HG02885 (cell line): ENCODE measurements around the gene EXT2.

Source experiments
- ATAC-seq: cut with Tn5 transposase; IDR thresholded peaks from one replicate; pipeline ENCODE4 v1.9.1; 2021; ENCODE audit warnings: mild to moderate bottlenecking; ENCODE audit not compliant: unreplicated experiment, poor library complexity

EXT2 gene

DNA sequence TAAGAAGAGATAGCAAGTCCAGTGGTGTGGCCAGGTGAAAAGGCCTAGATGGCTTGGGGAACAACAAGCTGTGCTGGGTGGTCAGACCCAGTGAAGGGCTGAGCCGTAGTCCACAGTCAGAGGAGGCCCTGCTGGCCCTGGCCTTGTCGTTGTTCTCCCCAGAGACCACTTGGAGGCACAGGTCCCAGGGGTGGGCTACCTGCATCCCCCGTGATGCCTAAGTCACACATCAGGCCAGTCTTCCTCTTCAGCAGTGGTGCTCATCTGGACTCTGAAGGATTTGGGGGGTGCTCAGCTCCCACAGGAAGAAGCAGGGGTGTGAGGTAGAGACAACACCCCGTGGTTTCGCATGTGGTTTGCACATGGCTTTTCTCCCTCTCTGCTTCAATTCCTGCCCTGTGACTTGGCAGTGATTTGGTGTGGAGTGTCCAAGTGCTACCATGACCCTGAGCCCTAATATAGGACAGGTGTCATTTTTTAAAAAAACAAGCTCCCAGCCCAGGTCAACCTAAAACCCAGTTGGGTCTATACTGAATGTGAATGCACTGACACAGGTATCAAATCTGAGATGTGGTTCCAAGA is 163.5 kb downstream of the EXT2 start:
- ATAC-seq: no peak

DNA sequence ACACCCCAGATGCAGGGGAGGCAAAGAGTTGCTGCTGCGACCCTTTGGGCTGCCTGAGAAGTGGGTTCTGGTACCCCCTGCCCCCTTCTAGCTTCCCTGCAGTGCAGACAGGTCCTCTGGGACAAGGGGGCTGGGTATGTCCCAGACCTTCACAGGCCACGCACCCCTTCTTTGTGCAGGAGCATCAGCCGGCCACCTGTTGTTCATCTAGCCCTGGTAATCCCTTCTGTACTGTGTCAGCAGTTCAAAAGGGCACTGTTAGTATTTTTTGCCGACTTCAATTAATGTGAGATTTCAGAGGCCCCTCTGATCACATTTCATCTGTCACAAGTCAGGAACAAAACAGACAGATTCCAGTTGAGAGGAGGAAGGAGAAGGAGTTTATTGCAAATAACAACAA is 164.6 kb downstream of the EXT2 start:
- no peak for ATAC-seq

DNA sequence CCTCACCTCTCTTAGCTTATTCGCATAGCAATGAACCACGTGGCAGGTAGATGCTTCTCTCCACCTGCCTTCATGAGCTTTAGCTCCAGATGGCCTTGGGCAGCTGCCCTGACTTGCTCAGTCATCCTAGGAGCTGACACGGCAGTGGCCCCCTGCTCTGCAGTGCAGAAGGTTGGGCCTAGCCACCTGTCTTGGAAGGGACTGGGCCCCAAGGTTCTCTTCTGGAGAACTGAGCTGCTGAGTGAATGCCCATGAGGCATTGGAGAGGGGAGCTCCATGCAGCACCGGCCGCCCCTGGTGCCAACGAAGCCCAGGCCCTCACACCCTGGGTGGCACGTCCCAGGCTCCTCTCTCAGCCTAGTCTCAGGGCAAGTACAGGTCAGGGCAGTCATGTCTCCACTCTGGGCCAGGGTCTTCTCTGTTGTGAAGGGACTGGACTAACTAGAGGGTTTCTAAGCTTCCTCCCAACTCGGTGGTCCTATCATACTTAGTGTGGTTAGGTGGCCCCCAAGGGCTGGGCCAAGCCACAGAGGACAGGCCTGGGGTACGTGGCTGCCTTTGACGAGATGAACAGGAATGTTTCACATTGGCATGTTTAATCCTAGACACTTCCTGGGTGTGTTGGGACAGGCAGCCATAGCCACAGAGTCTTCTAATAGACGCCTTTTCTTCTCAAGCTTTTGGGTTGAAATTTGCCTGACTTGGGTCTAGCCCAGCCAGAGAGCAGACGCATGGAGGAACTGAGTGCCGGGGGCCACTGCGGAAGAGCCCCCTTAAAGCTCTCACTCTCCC is 166.5 kb downstream of the EXT2 start:
- ATAC-seq: no peak

DNA sequence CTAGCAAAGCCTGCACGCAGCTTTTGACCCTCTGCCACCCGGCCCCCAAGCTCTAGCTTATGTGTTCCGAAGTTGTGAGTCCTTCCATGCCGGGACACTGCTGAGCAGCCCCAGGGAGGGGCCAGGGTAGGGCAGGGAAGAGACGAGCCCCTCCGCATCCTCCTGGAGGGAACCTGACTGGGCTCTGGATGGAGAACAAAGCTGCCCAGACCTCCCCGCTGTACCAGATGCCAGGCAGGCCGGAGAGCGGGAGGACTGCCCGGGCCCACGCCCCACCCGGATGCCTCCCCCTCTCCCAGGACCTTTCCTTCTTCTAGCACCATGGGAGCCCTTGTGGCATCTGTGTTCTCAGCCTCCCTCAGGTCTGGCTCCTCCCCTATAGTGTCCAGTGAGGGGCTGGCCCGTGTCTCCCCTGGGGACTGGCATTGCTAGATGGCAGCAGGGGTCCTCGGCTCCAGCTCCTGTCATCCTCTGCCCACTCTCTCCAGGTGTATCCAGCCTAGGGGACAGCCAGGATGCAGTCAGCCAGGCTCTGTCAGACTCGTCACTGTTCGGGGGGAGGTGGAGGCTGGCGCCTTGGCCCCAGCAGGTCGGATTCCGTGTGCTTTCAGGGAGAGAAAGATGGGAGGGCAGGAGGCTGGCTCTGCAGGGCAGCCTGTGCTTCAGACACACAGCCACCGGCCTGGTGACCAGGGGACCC is 168.4 kb downstream of the EXT2 start:
- ATAC-seq: no peak

DNA sequence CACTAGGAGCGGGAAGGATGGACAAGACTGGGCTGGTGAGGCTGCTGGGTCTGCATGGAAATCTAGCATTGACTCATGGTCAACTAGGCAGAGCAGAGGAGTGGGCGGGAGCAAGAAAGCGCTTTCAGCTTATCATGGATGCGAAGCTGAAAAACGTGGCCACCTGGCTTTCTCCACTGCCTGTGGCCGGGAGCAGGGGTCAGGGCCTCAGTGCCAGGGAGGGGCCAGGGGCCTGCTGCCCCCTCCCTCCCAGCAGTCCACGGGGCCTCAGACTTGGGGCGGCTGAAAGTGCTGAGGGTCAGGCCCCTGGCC is 168.9 kb downstream of the EXT2 start:
- ATAC-seq: no peak

DNA sequence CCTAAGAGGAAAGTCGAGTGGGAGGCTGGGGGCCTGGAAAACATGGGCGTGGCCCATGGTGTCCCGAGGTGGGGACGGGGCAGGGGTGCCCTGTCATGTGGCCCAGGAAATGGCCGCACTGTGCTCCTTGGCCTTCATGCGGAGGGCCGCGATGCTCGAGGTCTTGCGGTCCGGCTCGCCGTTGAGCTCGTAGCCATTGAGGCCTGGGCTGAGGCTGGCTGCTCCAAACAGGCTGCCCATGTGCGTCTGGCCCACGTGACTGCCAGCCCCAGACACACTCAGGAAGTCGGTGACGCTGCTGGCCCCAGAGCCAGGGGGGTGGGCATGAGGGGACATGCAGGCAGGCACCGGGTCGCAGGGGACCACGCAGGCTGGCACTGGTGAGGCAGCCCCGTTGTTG is 169.3 kb downstream of the EXT2 start:
- ATAC-seq: no peak

DNA sequence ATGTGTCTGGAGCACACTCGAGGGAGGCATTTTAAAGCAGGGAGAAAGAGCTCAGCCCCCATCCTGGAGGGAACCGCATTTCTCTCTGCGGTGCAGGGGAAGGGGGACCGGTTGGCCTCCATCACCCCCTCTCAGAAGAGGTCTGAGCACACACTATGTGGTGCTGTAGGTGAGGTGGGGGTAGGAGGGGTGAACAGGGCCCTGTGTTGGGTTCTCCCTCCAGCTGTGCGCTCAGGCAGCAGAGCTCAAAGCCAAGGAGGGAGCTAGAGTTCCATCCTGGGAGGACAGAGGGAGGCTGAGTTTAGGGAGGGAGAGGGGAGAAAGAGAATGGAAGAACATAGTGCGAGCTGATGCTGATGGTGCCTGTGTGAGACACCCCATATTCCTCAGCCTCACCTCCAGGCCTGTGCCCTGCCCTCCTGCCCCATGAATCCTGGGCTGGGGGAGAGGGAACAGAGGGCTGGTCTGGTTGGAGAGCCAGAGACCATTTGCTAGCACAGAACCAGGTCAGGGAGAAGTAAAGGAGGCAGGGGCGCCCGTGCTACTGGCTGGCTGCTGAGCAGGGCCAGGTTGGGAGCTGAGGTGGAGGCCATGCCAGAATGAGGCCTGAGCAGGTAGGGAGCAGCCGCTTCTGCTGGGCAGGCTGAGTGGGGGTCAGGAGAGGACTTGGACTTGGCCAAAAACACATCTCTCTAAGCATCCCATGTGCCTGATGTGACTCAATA is 170.7 kb downstream of the EXT2 start:
- ATAC-seq: no peak

DNA sequence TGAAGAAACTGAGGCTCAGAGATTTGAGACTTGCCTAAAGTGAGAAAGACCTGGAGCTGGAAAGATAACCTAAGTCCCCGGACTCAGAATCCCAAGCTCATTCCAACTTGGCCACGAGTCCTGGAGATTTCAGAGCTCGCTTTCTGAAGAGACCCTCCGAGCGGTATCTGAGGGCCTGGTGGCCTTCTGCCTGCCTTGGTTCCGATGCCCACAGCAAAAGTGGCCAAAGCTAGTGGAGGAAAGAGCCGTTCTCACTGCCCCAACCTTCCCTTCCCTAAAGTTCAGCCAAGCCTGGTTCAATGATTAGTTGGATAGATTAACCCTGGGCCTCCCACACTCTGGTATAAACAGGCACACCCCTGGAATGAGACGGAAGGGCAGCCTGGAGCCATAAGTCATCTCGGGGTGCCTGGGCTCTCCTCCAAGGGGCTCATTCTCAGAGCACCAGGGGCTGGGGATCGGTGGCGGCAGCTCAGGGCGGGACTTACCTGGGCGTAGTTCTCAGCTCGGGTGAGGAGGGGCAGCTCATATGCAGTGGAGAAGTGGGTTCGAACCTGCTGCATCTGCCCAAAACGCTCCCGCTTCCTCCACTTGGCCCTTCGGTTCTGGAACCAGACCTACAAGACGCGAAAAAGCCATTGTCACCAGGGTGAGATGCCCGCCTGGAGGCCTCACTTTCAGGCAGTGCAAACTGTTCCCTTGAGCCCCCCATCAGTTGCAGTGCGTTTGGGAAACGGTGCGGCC is 171.7 kb downstream of the EXT2 start:
- no peak for ATAC-seq

DNA sequence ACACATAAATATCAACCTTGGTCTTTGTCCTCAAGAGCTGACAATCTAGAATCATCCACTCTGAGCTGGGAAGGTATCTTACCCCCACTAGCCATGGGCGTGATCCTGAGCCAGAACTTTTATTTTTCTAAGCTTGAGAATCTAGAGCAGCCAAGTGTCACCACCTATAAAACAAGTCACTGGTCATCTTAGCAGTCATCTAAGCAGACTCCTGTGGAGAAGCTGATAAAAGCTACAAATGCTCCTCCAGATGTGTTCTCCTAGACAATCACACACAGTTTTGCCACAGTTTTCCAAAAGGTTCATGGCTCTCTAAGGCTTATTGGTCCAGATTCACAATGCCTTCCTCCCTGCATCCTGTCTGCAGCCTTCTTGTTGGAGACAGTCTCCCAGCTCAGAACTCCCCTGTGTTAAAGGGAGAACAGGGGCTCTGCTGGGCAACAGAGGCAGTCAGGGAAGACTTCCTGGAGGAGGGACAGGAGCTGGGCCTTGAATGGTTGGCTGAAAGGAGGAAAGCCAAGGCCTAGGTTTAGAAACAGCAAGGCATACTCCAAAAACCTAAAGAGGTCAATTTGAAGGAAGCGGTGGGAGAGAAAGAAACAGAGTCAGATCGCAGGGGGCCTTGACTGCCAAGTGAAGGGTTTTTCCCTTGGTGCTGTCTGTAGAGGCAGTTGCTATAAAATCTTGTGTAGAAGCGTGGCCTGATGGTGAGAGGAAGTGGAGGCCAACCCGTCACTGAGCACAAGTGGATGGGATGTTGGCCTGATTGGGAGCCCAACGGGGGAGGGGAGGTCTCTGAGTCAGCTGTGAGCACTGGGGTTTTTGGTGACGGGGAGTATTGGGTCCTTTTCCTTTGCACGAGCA is 172.5 kb downstream of the EXT2 start:
- ATAC-seq: no peak

DNA sequence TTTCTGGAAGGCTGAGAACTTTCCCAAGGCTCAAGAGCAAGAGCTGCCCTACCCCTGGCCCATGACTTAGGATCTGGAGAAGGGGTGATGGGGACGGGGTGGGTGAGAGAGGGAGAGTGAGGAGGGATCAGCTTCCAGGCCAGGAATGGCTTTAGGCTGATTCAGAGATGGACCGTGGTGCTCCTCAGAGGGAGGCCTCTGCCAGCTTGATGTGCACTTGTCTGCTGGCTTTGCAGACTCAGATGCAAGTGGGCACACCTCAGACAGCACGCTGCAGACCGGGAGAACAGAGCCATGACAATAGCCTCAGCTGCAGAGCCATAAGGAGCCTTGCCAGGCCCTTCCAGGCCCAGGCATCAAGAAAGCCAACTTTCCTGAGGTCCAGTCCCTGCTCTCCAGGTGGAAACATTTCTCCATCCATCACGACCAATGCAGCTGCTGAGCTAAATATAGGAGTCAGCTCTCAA is 173.2 kb downstream of the EXT2 start:
- ATAC-seq: no peak

DNA sequence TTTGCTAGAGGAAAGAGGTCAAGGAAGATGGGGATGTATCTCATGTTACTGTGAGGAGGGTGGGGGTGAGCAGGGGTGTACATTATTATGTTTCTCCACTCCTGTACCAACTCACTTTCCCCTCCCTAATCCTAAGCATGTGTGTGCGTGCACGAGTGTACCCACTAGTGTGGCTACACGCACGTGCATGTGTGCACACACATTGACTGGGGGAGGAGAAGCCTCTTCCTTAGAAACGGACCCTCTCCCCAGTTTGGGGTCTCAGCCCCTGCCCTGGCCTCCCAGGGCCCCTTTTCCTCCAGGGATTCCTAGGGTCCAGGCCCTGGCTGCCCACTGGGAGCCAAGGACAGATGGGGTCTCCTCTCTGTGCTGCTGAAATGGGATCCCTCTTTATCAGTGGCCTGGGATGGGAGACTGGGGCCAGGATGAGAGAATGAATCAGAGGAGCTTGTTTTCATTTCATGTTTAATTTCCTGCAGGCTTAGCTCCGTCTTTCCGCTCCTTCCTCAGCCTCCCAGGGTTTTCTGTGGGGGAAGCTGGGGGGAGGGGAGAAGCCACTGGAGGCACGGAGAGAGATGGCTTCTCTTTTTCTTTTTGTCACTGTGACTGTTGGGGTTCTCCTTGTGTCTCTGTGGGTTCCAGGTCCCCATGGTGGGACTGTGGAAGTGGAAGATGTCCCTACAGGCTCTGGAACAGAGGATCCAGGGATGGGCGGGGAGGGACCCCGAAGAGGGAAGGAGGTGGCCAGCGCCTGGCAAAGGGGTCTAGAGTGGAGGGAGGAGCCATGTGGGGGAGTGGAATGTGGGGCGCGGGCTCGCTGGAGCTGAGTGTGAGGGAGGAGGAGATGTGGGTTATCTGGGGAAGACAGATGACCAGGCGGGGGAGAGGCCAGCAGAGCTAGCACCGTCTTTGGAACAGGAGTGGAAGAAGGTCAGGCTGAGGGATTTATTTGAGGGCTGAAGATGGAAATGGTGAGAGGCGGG is 174.2 kb downstream of the EXT2 start:
- no peak for ATAC-seq

DNA sequence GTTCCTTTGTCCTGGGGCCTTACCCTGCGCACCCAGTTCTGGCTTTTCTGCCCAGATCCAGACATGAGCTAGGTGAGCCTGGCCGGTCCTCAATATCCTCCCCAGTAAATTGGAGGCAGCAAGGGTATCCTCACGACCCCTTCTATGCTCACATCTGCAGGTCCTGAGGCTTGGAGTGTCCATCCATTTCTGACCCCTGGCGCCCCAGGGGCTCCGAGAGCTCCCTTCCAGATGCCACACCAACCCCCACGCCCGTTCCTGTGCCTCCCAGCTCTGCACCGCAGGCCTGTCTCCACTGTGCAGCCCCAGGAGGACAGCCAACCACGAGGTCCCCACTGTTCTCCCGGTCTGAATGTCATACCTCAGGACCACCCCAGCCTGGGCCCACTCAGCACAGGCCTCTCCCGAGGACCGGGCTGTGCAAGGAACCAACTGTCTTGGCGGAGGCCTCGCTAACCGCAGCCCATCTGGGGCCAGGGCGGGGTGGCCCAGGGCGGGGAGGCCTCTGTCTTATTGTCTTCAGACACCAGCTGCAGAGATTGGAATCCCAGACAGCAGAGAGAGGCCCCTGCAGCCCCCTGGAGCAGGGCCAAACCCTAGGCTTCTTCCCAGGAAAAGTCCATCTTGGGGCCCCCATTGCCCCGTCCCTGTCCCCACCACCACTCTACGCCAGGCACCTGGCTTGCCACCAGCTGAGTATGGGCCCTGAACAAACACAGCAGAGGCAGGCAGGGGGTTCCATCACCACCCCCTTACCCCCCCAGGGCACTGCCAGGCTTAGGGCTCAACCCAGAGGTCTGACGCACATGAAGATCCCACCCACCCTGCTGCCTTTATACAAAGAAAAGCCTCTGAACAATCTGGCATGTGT is 175.2 kb downstream of the EXT2 start:
- no peak for ATAC-seq

DNA sequence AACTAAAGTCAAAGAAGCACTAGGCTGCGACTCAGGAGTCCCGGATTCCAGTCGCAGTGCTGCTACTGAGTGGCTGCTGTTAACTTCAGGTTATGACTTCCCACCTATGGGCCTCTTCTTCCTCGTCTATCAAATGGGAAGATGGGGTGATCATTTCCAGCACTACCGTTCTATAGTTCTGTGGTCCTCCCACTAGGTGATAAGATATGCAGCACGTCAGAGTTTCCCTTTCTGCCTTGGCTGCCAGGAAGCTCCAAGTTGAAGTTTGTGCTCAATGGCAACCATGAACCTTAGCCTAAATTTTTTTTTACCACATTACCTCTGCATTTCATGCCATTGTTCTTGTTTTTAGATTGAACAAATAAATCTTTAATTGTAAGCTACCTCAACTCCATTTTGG is 175.8 kb downstream of the EXT2 start:
- ATAC-seq: no peak

DNA sequence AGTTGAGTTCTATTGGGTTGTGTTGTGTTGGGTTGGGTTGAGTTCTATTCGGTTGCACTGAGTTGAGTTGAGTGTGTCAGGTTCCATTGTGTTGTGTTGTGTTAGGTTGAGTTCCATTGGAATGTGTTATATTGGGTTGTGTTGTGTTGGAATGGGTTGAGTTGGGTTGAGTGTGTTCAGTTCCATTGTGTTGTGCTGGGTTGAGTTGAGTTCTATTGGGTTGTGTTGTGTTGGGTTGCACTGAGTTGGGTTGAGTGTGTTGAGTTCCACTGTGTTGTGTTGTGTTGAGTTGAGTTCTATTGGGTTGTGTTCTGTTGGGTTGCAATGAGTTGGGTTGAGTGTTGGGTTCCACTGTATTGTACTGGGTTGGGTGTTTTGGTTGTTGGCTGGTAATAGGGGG is 178.9 kb downstream of the EXT2 start:
- ATAC-seq: no peak

DNA sequence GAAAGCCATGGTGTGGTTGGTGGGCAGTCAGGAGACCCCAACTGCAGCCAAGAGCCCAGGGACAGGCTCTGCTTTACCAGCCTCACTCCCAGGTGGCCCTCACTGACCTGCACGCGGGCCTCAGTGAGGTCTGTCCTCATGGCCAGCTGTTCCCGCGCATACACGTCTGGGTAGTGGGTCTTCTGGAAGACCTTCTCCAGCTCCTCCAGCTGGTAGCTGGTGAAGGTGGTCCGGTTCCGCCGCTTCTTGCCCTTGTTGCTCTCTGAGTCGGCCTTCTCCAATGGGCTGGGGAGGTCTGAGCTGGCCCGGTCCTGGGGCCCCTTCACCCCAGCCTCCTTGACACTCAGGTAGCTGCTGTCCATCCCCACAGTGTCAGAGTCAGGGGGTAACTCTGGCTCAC is 179.8 kb downstream of the EXT2 start:
- ATAC-seq: no peak

DNA sequence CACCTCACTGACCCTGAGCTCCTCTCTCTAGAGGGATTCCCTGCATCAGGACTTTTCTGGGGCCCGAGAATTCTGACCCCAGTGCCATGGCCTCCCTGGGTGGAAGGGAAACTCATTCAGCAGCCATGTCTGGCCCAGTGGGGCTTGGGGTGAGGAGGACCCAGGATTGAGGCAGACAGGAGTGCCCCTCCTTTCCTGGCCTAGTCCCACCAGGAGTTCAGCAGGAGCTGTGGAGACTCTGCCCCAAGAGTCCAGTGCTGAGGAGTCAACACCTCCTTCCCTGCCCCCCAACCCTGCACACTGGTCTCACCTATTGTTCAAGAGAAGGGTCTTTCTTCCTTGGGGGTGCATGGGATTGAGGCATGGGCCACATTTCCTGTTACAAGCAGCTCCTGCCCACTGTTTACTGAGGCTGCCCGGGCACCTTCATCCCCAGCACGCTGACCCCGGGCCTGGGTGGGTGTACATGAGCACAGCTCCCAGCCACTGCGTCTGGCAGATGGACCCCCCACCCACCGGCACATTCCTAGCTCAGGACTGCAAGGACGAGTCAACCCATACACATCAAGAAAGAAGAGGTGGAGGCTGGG is 180.6 kb downstream of the EXT2 start:
- no peak for ATAC-seq
